Stimulated activated naive CD4-positive, alpha-beta T cell (primary cell): ENCODE measurements around the gene CCDC107.
A peak's percentile ranks its signal among the peaks of the same experiment; 100 is the strongest.

Experiments used
- DNase-seq, 6 experiments: peaks; one replicate each; lab custom pipeline; 2025; lab: John Stamatoyannopoulos, UW

Gene CCDC107

DNA sequence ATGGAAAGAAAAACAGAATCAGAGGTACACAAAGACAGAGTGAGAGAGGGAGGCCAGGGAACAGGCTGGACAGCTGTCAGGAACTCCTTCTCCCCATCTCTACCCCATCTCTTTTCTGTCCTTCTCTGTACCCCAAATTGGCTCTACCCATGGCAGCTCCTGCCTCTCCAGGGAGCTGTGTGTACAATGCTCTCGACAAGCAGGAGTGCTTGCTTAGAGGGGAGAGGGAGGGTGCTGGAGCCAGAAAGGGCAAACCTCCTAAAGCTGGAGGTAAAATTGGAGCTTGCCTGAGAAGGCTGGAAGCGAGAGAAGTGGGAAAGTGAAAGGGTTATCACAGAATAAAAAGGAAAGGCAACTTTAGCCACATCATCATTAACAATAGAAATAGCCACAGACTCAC, 25.2 kb downstream of the CCDC107 start:
- no peak for DNase-seq

DNA sequence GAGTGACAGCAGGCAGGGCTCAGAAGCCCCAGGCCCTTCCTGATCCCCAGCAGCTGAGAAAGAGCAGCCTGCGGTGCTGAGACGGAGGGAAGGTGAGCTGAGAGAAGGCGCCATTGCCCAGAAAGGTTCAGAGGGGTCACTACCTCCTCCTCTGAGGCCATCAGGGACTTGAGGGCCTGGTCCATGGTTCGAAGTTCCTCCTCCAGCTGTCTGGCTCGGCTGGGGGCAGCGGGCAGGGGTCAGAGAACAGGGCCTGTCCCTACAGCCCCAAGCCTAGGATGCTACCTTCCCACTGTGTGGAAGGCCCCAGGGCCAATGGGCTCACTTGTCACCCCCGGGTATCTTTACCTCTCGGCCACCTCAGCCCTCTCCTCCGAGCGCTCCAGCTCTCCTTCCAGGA, 26.8 kb downstream of the CCDC107 start:
- DNase-seq: no peak

DNA sequence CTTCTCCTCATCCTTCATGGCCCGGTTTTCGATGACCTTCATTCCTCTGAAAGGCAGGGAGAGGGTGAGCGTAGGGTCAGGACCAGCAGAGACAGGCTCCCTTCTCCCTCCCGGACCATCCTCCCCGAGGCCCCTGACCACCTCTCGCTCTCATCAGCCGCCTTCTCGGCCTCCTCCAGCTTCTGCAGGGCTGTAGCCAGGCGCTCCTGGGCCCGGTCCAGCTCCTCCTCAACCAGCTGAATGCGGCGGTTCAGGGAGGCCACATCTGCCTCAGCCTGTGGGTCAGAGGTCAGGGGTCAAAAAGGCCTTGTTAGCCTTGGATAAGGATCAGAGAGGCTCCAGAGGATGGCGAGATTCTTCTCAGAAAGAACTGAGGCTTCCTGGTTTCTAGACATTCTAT, 27.4 kb downstream of the CCDC107 start:
- DNase-seq: no peak

DNA sequence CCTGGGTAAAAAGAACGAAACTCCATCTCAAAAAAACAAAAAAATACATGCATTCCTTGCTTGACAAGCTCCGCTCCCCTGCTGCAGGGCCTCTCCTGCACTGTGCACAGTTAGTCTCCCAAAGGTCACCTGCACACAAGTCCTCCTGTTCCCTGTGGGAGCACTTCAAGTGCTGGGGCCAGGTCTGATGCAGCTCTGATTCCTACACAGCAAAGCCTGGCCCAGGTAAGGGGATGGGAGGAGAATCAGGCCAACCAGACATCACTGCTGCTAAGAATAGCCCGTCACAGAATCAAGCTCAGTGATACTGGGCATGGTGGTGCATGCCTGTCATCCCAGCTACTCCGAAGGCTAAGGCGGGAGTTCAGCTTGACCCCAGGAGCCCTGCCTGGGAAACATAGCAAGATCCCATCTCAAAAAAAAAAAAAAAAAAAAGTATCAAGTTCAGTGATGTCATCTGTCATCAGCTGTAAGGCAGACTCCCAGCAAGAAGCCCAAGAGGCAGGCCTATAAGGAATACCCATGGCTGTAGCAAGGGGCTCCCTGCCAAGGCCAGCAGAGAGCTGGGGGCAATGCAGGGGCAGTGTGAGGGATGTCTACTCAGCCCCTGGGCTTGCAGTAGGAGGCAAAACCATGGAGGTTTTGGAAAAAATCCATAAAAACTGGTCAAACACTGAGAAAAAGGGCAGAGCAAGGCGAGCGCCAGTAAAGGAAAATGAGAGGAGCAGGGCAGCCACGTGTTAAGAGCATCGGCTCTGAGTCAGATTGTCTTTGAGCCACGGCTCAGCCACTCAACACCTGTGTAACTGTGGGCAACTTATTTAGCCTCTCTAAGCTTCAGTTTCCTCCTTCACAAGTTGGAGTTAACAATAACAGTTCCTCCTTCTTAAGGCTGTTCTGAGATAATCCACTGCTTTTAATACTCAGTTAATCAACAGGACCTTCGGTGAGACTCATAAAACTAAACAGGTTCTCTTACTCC, 28.4 kb downstream of the CCDC107 start:
- no peak for DNase-seq

GRCh38 chr9:35687306-35687705, 29.2 kb downstream of the CCDC107 start:
- no peak for DNase-seq

DNA sequence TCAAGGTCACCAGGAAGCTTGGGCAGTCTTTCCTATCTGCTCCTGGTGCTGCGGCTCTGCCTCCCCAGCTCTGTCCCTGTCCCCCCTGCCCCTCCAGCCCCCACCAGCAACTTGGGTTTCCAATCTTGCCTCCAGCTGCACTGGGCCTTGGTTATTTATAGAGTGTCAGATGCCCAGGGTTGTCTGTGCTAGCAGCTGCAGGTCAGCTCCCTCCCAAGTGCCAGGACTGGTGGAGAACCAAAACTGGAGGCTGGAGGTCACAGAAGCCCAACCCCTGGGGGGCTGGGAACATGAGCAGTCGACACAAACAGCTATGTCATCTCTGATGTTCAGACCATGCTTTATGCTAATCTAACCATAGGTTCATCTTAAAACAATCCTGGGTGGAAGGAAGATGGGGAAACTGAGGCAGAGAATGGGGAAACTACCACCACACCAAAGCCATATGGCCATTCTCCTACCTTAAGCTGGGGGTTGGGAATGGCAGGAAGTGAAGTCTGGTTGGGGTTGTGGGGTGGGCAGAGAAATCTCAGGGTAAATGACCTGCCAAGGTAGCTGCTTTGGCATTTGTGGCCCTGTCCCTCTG, 30.0 kb downstream of the CCDC107 start:
- no peak for DNase-seq

- DNase-seq: no peak
These were observed 30.8 kb downstream of the CCDC107 start for GRCh38 chr9:35688558-35689541.

GRCh38 chr9:35689542-35690293, 31.6 kb downstream of the CCDC107 start, which contains the start of gene TPM2:
Gene TPM2 (minus strand): TSS chr9:35689925. CDS start chr9:35689817, 108 bp downstream.
- no peak for DNase-seq

GRCh38 chr9:35690294-35690613, 32.2 kb downstream of the CCDC107 start:
- DNase-seq: no peak

DNA sequence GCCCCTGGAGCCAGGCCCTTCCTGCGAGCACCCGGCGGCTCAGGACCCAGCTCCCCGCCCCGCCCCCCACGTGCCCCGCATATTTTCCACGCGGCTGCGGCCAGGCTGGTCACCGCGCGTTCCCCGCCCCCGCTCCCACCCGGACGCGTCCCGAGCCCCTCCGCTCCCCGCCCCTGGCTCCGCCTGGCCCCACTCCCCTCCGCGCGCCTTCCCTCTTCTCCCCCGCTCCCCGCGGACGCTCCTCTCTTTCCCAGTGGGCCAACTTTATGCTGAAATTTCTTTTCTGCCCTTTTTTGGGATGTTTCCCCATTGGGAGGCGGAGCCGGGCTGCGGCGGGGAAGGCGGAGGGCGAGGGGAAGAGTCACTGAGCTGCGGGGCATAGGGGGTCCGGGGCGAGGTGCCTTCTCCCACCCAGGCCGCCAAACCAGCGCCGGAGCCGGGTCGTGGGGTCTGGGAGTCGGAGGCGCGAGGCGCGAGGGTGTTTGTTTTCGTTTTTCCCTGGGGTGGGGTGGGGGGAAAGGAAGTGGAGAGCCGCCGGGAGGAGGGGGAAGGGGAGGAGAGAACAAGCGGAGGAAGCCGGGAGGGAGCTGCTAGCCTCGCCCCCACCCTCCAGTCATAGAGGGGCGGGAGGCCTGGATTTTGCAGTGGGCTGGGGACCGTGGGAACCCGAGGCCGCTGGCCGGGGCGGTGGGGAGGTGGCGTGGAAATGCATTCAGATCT, 32.7 kb downstream of the CCDC107 start:
- DNase-seq: peak in 5 of 6 experiments; percentile 9 to 50 (median 31)

GRCh38 chr9:35691334-35691650, 33.2 kb downstream of the CCDC107 start:
- DNase-seq: no peak

DNA sequence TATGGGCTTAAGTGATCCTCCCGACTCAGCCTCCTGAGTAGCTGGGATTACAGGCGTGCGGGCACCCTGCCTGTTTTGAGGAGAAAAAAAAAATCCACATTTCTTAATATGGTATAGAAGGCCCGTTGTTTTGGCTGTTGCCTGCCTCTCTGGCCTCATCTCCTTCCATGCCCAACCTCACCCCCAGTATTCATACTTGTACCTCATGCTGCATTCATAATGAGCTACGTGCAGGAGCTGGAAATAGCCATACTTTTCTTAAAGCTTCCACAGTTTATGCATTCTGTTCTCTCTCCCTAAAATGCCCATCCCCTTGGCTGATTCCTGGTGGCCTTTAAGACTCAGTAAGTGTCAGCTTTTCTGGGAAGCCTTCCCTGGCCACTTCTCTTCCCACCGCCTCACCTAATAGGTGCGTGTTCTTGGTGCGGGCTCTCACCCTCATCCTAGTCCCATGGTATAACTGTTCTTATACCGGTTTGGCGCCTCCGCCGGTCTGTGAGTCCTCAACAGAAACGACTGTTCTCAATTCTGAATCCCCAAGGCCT, 33.7 kb downstream of the CCDC107 start:
- no peak for DNase-seq

- no peak for DNase-seq
These were observed 37.9 kb downstream of the CCDC107 start for GRCh38 chr9:35695943-35696401.

DNA sequence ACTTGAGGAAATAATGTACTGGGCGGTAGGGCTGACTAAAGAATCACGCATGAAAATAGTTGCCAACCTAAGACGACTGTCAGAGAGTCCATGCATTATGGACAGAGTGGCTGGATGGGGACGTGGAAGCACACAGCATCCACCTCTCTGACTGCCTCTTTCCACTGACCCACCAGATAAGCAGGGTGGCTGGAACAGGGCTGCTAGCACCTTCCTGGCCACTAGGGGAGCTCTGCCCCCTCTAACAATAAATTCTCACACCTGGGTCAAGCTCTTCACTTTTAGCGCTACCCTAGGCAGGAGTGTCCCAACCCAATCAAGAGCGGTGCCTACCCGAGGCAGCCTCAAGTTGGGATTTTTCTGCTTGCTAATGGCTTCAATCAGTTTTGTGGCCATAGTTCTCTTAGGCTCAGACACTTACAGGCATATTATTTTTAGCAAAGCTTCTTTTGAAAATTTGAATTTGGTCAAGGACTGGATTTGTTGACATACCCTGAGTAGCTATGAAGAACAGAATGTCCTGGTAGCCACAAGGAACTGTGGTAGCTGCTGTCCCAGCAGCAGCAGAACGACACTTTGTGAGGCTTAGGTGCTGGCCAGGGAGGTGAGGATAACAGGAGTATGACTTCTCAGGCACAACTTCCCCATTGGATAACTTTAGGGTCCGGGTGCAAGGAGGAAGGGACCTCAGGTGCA, 38.6 kb downstream of the CCDC107 start:
- peak; percentile 7 to 54 (median 31) for DNase-seq

- DNase-seq: no peak
These were observed 39.4 kb downstream of the CCDC107 start for GRCh38 chr9:35697486-35697885.

DNA sequence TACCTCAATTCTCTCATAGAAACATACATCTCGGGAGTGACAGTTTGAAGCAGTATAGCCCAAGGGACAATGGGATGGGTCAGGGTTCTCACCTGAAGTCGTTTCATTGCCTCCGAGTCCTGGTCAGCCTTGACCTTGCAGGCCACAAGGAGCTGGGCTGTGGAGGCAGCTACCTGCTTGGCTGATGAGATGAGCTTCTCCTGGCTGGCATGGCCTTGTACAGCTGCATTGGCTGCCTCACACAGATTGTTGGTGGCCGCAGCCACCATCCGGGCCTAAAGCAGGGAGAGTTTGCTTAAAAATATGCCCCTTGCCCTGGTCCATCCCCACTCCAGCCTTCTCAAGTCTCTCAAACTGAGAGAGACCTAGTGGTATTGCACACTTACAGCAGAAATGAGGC, 40.1 kb downstream of the CCDC107 start:
- DNase-seq: no peak

- DNase-seq: no peak
These were observed 41.9 kb downstream of the CCDC107 start for GRCh38 chr9:35700031-35700430.

GRCh38 chr9:35700942-35701341, 42.9 kb downstream of the CCDC107 start:
- DNase-seq: no peak

DNA sequence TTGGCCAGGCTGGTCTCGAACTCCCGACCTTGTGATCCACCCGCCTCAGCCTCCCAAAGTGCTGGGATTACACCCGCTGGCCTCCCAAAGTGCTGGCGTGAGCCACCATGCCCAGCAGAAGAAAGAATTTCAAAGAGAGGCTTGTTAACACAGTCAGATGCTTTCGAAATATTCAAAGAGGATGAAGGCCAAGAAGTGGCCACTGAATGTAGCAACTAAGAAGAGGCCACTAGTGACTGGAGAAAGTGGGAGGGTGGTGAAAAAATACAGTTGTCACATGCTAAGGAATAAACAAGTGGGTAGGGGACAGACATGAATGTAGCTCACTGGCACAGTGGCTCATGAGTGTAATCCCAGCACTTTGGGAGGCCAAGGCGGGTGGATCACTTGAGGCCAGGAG, 44.6 kb downstream of the CCDC107 start:
- DNase-seq: no peak
